GM18526 (cell line): ENCODE measurements around the gene INSM1.

Experiments used
- POLR2A ChIP-seq: IDR thresholded peaks from 3 replicates; pipeline ENCODE4 v1.6.1; 2011; ENCODE audit not compliant: insufficient read length; ENCODE audit errors: extremely low read depth

The INSM1 gene, protein sequence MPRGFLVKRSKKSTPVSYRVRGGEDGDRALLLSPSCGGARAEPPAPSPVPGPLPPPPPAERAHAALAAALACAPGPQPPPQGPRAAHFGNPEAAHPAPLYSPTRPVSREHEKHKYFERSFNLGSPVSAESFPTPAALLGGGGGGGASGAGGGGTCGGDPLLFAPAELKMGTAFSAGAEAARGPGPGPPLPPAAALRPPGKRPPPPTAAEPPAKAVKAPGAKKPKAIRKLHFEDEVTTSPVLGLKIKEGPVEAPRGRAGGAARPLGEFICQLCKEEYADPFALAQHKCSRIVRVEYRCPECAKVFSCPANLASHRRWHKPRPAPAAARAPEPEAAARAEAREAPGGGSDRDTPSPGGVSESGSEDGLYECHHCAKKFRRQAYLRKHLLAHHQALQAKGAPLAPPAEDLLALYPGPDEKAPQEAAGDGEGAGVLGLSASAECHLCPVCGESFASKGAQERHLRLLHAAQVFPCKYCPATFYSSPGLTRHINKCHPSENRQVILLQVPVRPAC

DNA sequence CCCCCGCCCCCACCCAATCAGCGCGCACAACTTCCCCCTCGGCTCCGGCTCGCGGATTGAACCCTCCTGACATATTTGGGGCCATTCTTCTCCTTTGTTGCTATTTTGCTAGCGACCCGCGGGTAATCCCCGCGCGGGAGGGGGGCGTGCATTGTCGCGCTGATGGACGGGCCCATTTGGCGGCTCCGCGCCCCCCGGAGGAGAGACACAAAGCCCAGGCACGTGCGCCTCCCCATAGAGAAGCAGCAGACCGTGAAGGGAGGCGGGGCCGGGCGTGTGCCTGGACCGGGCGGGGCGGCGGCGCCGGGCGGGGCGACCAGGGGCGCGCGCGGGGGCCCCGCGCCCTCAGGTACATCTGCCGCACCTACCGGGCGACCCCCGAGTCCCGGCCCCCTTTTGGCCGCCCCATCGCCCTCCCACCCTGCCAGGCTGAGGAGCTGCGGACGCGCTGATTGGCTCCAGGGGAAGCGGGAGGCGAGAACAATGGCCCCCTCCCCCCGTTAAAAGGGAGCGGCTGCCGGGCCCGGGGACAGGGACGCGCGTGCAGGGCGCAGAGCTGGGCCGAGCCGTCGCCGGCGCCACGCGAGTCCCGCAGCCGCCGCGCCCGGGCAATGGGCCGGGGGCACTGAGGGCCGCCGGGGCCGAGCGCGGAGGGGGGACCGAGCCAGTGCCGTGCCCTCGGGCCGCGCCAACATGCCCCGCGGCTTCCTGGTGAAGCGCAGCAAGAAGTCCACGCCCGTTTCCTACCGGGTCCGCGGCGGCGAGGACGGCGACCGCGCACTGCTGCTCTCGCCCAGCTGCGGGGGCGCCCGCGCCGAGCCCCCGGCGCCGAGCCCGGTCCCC is at the start of gene INSM1:
INSM1 (plus strand) TSS at position 530 of the 843 bp plus-strand sequence; CDS start at position 694, 164 bp downstream.
- TF ChIP-seq POLR2A: no peak

GRCh38 chr20:20318365-20319161 is 49.3 kb upstream of the INSM1 start:
- TF ChIP-seq POLR2A: no peak

DNA sequence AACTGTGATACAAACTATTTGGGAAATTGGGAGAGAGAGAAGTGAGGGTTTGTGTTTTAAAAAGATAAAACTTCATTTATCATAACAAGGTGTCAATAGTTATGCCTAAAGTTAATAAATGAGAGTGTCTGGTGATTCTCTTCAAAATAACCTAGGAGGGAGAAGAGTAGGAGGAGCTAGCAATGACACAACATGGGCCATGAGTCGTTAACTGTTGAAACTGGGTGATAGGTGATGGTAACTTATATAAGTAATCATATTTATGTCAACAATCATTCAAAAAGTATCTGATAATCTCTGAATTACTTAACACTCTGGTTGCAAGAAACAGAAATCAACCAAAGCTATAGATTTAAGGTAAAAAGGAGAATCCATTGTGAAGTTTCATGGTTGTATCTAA is 46.8 kb upstream of the INSM1 start:
- TF ChIP-seq POLR2A: no peak

- TF ChIP-seq POLR2A: no peak
Measured at GRCh38 chr20:20321917-20322316, 46.0 kb upstream of the INSM1 start.

- TF ChIP-seq POLR2A: no peak
Measured at GRCh38 chr20:20322912-20323311, 45.0 kb upstream of the INSM1 start.

DNA sequence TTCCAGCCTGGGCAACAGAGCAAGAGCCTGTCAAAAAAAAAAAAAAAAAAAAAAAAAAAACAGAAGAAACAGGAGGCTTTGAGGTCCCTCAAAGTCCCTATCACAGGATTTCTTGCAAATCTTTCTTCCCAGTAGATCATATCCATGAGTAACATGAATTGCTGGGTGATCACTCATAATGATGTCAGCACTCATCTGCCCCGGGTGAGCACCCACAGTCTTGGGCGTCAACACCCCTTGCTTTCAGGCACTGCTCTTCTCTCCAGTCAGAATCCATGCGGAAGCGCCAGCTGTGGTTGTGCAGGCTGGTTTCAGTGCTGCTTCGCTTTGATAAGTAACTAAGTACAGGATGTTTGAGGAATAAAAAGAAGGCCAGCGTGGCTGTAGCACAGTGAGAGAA is 40.2 kb upstream of the INSM1 start:
- TF ChIP-seq POLR2A: no peak

DNA sequence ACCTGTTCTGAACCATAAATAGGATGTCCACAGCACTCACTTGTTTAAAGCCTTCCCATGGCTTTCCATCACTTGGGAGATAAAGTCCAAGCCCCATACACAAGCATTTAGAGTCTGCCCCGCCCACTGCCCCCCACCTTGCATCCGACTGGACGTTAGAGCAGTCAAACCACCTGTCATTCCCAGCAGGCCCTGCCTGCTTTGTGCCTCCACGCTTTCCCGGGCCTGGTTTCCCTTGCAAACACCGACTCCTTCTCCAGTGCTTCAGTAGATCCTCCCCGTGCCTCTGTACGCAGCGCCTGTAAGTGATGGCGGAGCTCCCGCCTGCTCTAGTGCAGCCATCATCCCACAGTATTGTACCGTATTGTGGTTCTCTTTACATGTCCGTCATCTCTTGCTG is 38.3 kb upstream of the INSM1 start:
- no peak for TF ChIP-seq POLR2A

DNA sequence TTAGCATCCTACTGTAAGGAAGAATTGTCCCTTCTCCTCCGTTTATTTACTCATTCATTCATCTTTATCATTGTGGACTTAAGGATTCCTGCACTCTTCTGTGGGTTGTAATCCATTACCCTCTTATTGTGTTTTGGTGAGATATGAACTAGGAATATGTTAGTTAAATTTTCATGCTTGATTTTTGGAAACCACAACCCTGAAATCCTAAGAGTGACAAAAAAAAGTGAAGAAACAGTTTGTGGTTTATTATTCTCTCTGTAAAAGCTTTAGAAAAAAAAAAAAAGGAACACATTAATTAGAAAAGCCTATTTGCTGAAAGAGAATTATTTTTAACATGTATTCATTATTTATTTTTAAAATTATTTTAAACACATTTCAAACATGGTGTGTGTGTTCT is 36.7 kb upstream of the INSM1 start:
- no peak for TF ChIP-seq POLR2A

- TF ChIP-seq POLR2A: no peak
Measured at GRCh38 chr20:20331817-20332216, 36.1 kb upstream of the INSM1 start.

GRCh38 chr20:20333866-20334265 is 34.0 kb upstream of the INSM1 start:
- TF ChIP-seq POLR2A: no peak

- TF ChIP-seq POLR2A: no peak
Measured at GRCh38 chr20:20334489-20334888, 33.4 kb upstream of the INSM1 start.

GRCh38 chr20:20338133-20338730 is 29.7 kb upstream of the INSM1 start:
- TF ChIP-seq POLR2A: no peak

GRCh38 chr20:20340443-20340842 is 27.5 kb upstream of the INSM1 start:
- TF ChIP-seq POLR2A: no peak

GRCh38 chr20:20341371-20341770 is 26.5 kb upstream of the INSM1 start:
- no peak for TF ChIP-seq POLR2A

DNA sequence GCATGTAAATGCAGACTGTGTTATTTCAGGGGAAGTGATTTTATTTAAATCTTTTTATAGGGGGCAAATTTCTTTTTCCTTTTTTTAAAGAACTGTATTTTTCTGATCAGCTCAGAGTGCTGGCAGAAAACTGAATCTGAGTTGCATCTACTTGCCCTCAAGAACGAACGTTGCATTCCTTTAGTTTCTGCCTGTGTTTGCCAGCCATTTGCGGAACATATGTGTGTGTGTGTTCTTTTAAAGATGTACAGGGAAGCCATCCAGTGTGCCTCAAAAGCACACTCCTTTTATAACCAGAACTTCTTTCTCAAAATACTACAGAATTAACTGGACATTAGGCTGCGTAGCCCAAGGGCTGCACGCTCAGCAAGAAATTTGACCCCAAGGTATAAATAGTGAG is 25.8 kb upstream of the INSM1 start:
- TF ChIP-seq POLR2A: no peak

- no peak for TF ChIP-seq POLR2A
Measured at GRCh38 chr20:20343932-20344331, 24.0 kb upstream of the INSM1 start.
